ENCODE data around the gene NRXN3. TPM values are rescaled to one million over a fixed set of nuclear protein-coding genes. Genes with fewer than 3 reads are reported as not detected.
"Not testable (repeated sequence)": the region's sequence is repeated elsewhere in the genome, so short reads cannot be mapped to it uniquely, and the experiment has no call there.

NRXN3 gene
- polyA plus RNA-seq, 5 donors, result 1.3 to 1.9 (median 1.4) TPM

GRCh38 chr14:79727900-79728299, 1557.7 kb downstream of the NRXN3 start:
- DNase-seq, result peak in 1 of 2 donors; percentile 2

DNA sequence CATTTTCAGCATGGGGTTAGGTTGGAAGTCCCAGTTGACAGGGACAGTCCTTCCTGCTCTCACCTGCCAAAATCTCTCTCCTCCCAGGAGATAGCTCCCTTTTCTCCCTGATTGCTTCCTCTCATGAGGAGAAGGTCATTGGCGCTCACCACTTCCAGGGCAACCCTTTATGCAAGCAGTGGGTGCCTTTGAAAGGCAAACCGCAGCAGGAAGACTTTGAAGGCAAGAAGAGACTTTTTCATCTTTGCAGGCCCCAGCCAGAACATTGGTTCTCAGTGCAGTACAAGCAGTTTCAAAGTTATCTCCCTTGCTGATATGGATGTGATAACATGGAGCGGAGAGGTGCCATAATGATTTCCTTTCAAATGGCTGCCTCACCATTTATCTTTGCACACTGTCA, 1558.2 kb downstream of the NRXN3 start:
- DNase-seq, result no peak

DNA sequence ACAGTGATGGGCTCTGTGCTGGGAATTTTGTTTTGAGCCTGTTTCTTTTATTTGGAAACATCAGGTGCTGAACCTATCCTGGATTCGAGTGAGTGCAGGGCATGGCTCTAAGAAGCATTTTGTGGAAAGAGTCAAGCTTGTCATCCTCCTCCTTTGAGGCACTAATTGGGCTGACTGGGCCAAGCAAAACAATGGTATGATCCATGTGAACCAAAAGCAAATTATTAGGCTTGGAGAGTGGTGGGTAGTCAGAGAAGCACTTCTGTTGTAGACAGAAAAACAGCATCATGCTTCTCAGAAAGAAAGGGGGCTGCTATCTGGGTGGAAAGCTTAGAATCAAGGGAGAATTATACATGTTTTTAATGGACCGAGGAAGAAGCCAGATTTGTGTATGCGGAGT, 1559.6 kb downstream of the NRXN3 start:
- DNase-seq, result no peak

DNA sequence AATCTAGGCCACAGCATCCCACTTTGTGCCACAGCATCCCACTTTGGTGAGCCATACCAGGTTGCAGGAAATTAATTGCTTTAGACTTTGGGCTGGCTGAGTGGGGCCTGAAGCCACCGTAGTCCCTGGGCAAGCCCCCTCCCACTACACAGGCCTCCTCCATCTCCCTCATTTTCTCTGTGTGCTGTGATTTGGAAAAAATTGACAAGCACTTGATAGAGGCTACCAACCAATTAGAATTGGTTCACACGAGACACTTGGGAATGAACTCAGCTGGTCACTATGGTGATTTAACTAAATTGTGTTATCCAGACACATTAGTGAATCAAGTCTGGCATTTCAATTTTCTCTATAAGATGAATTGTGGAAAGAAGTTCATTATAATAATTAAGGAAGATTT, 1560.0 kb downstream of the NRXN3 start:
- no peak for DNase-seq

DNA sequence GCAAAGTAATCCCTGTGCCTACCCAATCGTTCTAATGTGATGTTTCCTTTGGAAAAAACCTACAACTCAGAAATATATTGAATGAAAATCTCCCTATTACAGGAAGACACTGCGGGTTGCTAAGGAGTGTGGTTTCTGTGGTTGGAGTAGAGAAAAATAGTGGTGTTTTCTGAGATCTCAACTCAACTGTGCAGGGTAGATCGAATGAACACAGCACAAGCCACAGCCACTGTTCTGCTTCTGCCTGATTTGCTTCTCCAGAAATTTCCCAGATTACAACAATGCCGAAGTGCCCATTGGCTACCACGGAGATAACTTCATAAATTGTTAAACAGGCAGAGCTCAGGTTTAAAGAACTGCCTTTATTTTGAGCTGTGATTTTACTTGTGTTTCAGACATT, 1560.8 kb downstream of the NRXN3 start:
- DNase-seq, result no peak

GRCh38 chr14:79732911-79733655, 1562.9 kb downstream of the NRXN3 start:
- DNase-seq, result no peak

DNA sequence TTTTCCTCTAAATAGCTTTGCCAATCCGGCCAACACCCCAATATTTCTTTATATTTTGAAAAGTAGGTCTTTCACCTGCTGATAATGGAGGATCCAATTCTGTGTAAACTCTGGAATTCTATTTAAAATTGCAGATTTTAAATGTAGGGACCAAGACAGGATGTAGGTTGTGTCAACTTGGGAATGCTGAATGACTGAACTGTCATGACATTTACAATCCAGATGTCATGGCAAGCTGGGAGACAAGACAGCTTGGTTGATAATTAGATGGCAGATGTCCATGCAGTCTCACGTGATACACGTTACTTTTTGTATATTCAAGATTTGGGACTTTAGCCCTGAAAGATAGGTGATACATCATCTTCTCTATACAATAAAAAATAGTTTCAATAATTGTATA, 1564.0 kb downstream of the NRXN3 start:
- no peak for DNase-seq

- no peak for DNase-seq
These were observed 1564.5 kb downstream of the NRXN3 start for GRCh38 chr14:79734656-79735055.

GRCh38 chr14:79735121-79735520, 1564.9 kb downstream of the NRXN3 start:
- DNase-seq, result no peak

DNA sequence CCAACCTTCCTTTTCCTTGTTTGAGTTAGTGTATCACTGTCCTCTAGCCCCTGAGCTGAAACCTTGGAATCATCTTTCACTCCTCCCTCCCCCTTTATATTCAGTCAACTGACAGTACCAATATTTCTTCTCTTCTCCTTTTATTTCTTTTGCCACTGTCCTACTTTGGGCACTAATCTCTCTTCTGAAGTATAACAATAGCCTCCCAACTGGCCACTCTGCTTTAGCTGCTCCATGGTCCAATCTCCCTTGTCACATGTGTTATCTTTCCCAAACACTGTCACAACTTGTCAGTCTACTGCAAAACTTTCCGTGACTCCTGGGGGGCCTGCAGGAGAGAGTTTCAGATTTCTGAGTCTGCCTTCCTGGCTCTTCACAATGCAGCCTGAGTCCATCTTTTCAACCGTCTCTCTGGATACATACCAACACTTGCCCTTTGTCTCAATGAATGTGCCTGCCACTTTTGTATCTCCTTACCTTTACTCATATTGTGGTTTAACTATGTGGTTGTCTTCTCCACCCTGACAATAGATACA, 1570.0 kb downstream of the NRXN3 start:
- no peak for DNase-seq

DNA sequence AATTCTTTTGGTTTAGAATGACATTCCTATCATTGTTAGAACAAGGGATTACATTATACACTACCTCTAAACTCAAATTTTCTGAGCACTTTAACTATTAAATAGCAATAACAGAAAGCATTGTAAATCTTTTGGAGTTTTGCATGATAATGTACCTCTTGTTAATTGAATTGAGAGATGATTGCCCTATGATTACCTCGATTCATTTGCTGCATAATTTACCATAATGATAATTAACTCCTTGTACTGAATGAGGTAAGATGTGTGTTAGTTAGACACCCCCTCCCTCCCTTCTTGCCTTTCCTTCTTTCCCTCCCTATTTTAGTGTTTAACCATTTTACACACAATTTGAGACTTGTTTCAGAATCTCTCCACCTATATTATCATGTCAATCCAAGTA, 1572.0 kb downstream of the NRXN3 start:
- no peak for DNase-seq

DNA sequence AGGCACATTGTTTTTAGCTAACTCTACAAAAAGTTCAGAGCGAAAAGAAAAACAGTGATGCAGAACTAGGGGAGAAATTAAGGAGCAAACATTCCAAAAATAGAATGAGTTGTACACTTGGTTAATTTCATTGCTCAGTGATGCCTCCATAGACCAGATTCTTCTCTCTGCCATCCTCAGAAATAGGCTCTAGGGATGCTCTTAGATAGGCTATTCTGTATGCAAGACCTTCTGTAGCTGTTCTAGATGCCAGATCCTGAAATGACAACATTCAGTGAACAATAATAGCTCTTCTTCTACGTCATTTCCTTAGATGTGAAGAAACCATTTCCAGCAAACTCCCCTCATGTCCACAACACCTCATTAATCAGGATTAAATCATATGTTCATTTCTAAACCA, 1574.9 kb downstream of the NRXN3 start:
- no peak for DNase-seq

DNA sequence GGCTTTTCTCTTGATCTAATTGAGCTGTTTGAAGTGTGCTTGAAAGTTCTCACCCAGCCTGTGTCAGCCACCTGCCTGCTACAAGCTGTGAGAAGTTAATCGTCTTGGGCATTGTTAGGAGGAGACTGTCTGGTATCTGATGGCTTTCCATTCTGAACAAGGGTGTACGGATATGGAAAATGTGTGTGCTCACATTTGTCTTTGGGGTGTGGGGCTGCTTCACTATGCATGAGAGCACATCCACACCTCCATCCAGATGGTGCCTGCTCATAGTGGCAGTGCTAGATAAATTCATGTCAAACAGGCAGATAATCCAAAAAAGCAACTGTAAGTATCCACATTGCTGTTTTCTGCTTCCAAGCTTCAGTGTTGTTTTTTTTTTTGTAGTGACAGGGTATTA, 1578.9 kb downstream of the NRXN3 start:
- no peak for DNase-seq

GRCh38 chr14:79758985-79759384, 1588.8 kb downstream of the NRXN3 start:
- DNase-seq, result no peak

DNA sequence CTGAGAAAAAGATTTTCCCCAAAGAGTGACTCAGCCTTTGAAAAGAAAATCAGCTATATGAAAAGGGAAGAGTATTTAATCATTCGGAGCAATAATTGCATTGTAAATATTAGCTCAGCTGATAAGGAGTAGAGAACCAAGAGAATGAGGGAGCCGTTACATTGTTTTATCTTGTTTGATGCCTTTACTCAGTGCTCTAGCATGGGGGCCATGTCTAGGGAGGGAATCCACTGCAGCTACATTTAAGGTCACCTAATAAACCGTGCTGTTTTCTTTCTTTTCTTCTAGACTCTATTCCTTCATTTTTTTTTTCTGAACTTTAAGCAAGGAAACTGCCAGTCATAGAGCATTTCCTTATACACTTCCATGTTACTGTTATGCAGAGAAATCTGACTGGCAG, 1594.2 kb downstream of the NRXN3 start:
- DNase-seq, result no peak

DNA sequence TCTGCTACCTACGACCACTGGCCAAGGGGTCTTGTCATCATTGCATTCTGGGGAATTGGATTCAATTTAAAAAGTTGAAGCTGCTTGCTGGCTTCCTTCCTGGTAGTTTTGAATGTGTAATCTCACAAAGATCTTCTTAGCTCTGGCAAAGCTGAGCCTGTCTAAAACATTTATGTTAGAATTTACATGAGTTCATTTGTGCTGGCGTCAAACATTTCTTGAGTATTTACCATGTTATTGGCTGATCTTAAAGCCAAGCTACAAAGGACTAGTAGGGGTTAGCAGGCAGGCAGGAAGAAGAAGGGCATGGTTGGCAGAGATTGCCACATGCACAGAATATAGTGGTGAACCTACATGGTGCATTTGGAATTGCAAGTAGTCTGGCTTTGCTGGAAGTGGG, 1596.3 kb downstream of the NRXN3 start:
- no peak for DNase-seq

GRCh38 chr14:79767251-79767650, 1597.1 kb downstream of the NRXN3 start:
- no peak for DNase-seq

- DNase-seq, result not testable (repeated sequence)
These were observed 1597.5 kb downstream of the NRXN3 start for GRCh38 chr14:79767721-79768120.

DNA sequence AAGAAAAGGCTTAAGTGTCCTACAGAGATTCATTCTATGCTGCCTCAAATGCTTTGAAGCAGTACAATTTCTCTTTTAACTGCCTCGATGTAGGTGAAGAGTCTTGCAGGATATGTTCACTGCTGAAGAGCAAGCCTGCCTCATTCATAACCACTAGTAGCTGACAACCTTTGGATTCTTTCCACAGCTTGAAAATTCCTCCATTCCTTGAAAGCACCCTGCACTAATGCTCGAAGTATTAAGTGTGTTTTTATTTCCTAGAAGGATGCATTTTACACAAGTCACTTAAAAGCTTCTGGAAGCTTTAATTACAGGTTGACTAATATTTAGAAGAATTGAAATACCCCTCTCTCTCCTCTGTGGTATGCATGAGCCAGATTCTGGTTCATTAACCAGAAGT, 1611.7 kb downstream of the NRXN3 start:
- DNase-seq, result no peak

DNA sequence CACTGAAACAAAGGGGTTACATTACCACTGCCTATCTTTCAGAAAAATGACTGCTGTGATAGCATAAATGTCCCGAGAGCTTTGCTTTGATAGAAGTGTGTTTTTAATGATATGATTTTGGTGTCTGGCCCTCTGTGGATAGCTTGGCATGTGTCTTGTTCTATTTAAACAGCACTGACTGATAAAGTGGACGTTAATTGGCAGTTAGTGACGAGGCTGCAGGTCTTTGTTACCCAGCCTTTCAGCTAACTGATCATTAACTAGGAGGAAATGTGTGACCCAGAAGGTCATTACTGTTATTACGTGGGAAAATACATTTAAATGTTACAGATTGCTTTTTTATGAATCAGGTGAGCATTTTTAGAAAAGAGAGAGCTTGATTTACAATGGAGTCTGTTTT, 1612.9 kb downstream of the NRXN3 start:
- DNase-seq, result no peak

DNA sequence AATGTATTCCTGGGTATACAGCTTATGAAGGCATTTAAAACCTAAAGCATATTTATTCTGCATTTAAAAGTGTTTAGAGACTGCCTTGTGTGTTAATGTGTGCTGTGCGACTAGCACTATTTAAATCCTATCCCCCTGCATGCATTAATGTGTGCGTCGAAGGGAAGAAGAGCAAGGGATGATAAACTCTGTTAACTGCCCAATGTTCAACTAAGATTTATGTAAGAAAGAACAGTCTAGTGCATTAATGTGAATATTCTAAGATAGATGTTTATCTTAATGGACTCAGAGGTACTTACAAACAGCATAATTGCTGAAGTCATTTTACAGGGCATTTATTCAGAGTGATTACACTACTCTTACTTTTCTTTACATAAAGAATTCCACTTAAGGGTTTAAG, 1616.3 kb downstream of the NRXN3 start:
- no peak for DNase-seq

DNA sequence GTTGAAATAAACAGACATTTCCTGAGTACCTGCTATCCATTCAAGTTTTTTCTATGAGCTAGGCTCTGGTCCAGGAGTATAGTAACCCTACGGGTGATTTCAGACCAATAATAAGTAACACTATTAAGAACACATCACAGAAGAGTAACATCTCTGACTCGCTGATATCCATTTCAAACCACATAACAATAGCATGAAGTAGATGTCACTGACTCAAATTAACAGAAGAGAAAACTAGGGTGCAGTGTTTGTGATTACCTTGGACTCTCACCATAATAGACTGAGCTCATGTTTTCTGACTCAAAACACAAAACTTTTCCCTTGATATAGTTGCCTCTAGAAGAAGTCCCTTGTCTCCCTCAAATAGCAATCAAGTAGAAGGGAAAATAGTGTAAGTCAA, 1618.2 kb downstream of the NRXN3 start:
- DNase-seq, result no peak

DNA sequence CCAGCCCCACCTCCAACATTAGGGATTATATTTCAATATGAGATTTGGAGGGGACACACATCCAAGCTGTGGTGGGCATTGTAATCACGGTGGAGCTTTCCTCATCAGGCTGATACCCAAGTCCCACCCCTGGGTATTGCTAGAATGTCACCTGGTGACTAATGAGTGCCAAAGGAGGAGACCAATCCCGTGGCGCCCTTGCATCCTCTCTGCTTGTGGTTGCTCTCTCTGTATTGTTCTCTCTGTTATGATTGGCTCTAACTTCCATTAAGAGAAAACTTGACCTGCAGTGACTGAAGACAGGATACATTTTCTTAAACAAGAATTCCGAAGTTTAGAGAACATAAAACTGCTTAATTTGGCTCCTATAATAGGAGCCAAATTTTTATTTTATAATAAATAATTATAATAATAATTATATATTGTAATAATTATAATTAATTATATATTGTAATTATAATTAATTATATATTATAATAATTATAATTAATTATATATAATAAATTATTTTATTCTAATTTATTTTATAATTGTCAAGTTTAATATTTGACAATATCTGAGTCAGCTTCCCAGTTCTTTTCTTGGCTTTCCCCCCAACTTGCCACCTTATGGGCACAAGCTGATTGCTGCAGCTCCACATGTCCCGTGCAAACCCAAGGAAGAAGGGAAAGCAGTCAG, 1621.0 kb downstream of the NRXN3 start:
- no peak for DNase-seq

Data from right lung (tissue), 5 donors.